HG02981 (cell line): ENCODE data around the gene P4HA3.

Source experiments
- ATAC-seq: cut with Tn5 transposase; IDR thresholded peaks from one replicate; pipeline ENCODE4 v1.9.1; 2021; ENCODE audit warnings: mild to moderate bottlenecking, moderate library complexity; ENCODE audit not compliant: unreplicated experiment

The P4HA3 gene

DNA sequence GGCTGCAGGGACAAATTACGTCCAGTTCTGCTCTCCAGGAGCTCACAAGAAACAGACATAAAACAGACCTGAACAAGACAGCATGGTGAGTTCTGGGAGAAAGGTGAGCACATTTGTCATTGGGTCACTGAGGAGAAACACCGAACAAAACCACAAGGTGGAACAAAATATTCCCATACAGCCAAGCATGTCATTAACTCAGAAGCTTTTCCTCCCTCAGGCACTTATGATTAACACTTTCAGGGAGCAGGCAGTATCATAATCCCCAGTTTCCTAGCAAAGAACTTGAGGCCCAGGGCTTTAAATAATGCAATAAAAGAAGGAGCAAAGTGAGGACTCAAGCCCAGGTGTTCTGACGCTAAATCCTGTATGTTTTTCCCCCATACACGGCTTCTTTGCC lies 43.0 kb downstream of the P4HA3 start:
- no peak for ATAC-seq

DNA sequence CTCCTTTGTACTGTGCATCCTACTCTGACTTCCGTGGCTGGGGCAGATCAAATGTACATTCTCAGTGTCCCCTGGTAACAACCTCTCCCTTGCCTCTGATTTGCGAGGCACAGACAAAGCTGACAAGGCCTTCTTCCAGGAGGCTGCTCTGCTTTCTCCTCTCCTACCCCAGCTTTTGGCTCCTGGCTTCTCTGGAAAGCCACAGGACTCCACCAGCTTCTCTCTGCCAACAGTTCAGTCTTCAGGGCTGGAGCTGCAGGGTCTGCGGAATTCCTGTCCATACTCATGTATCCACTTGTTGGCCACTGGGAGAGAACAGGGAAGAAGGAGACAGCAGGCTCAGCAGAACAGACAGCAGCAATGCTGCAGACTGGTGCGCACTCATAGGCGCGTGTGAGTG lies 44.4 kb downstream of the P4HA3 start:
- no peak for ATAC-seq

DNA sequence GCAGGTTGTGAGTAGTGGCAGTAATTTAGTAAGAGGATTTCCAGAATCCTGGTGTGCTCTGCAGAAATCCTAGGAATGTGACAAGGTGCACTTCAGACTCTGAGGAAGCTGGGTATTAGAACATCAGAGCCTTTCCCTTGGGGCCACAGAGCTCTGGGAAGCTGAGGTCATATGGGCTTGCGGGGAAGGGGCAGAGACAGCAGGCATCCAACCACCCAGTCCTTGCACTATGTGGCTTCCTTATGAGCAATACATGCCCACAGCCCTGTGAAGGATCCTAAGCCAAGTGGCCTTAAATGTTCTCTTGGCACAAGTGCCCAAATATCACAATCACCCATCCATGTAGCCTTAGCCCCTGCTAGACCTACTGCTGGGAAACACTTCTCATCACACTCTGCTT lies 46.2 kb downstream of the P4HA3 start:
- no peak for ATAC-seq

DNA sequence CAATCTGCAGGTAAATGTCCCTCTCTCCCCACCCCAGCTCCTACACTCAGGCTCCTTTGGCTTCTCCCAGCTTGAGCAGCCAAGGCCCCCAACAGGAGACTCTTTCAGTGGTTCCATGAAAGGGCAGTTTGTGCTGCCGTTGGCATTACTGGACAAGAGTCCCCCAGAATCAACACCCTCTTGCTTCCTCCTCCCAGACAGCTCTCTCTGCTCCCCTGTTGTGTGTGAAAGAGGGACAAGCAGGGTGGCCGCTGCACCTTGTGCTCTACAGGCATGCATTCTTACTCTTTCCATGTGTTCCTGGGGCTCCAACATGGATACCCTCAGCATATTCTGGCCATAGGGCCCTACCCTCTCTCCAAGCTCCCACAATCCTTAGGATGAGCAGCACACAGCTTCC lies 48.7 kb downstream of the P4HA3 start:
- no peak for ATAC-seq

DNA sequence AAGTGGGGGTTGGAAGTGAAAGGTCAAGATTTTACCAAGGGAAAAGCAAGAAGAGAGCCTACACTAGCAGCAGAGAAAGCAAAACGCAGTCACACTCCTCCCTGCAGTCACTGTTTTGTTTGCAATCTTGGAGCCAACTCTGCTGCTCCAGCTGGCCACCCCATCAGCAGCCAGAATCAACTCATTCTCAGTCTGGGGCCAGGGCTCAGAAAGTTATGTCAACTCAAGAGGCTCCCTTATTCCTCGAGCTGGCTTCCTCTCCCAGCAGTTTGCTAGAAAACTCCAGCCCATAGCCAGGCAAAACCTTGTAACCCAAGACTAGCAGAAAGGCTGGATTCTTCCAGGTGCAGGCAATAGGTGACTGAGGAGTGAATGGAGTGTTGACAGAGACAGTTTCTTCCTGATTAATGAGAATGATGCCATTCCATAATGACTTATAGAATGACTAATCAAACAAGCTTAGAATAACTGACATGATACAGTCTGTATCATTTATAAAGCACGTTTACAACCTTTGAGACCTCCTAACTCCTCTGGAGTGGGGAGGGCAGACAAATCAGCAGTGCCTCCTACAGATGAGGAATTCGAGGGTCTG lies 53.4 kb downstream of the P4HA3 start:
- no peak for ATAC-seq

DNA sequence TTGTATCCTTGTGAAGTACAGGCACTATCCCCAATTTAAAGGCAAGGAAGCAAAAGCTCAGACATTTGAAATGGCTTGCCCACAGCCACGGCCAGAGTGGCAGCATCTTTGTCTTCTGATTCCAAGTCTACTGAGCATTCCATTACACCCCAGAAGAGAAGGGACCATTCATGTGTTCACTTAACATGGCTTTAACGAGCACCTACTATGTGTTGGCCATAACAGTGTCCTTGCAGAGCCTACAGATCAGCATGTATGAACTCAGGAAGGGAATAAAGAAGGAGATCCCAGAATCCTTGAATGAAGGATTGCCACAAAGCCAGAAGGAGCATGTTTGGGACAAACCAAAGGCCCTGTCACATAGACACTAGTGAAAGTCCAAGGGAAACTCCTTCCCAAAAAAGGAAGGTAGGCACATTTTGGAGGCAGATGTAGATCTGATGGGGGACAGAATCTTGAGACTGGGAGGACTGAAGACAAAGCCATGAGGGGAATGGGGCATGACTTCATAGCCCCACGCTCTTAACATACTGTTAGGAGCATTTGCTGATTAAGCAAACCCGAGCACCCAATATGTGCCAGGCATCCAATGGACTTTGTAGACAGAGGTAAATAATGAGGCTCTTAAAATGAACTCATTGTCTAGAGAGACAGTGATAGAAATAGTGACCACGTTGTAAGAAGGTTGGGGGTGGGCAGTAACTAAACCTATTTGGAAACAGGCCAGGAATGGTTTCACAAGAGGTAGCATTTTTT lies 54.9 kb downstream of the P4HA3 start:
- no peak for ATAC-seq

DNA sequence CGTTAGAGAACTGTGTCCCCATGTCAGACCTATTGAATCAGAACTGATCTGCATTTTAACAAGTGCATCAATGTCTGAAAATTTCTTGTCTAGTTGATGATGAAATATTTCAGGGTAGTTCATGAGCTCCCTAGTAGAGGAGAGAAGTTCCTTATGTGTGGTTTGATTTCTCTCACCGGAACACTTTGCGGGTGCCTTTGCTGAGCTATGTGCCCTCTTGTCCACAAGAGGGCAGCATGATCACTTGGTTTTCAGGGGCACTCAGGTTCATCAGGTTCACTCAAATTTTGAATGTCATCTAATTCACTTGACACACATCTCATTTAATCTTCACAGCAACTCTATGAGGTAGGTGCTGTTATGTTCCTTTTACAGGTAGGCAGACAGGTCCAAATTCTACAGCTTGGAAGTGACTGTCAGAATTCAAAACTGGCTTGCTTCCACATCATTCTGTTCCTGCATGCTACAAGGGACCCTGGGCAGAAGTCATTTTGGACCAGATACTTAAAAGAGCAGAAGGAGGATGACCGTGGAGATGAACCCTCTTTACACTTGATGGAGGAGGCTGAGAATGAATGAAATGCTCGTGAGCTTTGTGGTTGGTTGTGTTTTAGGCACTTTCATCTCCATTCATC lies 55.6 kb downstream of the P4HA3 start:
- no peak for ATAC-seq

DNA sequence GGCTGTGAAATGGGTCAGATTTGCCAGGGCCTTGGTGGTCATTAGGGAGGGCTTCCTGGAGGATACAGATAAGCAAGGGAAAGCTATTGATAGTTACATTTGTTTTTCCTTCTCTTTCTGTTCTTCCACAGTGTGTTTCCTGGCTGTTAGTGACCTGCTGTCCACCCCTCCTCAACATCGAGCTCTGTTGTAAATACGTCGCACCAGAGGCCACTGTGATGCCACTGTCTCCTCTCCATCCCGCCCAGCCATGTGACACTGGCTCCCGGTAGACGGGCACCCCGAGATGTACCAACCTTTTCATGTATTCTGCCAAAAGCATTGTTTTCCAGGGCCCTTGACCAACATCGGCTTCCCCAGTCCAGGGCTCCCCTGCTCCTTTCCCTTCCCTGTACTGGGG lies 58.1 kb downstream of the P4HA3 start:
- ATAC-seq: no peak

DNA sequence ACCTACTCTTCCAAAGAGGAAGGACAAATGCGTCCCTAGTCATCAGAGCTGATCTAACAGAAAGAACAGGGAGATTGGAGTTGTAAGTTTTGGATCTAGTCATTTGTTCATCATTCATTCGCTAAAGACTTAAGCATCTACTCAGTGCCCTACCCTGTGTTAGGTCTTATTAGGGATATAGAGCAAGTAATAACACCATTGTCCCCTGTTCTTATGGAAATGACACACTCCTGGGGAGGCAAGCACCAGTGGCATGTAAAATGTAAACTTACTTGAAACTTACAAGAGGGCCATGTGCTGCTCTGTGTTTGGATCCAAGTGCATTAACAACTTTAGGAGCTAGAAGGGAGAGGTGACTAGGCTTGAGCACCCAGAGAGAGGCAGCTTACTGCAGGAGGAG lies 61.9 kb downstream of the P4HA3 start:
- ATAC-seq: no peak

DNA sequence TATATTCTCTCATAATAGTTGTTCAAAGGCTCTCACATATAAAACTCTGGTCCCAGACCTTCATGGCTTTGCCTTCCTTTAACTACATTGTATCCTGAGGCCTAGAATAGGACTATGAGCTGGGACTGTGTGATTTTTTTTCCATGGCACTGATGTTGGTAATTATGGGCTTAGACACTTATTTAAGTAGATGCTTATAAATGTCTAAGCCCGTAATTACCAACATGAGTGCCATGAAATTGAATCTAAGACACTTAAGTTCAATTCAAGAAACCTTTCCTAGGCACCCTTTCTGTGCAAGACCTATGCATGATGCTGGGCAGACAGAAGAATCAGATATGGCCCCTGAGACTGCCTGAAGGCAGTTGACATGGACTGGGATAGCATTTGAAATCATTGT lies 63.0 kb downstream of the P4HA3 start:
- no peak for ATAC-seq

DNA sequence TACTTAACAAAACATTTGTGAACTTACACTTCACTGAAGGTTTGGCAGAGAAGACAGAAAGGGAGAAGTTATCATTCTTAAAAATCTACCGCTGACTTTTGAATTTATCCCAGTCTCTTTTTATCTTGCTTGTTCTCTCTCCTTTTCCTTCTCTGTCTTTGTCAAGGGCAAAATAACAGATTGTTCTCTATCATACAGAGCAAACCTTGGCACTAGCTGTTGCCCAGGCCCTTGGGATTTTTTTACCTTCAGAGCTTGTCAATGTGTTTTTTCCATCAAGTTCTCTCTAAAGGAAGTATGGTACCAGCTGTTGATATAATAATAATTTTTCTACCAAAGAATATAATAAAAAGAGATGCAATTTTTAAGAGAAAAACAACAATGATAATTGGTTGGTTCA lies 73.2 kb downstream of the P4HA3 start:
- no peak for ATAC-seq

DNA sequence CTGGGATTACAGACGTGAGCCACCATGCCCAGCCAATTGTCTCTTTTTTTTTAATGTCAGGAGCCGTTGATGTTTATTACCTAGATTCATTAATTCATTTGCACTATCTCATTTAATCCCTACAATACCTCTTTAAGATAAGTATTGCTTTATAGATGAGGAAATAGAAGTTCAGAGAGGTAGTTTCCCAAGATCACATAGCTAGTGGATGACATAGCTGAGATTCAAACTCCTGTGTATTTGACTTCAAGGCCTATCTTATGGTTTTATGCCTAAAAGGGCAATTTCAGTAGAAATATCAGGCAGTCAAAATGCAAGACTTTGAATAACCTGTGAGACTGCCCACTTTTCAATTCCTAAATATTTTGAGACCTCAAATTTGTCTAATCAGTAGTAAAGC lies 73.9 kb downstream of the P4HA3 start:
- ATAC-seq: no peak

DNA sequence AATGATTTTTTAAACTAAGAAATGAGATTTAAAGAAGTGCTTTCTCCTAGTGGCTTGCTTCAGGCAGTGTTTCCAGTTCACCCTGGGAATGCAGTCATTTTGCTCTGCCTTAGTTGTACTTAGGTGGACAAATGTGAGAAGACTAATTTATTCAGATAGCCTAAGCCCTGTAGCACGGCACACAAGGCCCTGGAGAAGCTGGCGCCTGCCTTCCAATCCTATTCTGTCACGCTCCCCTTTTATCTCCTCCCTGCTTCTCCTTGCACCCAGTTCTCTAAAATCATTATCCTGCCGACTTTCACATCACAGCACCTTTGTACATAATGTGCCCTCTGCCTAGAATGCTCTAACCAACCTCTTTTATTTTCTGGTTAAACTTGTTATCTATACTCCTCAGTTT lies 76.3 kb downstream of the P4HA3 start:
- no peak for ATAC-seq

DNA sequence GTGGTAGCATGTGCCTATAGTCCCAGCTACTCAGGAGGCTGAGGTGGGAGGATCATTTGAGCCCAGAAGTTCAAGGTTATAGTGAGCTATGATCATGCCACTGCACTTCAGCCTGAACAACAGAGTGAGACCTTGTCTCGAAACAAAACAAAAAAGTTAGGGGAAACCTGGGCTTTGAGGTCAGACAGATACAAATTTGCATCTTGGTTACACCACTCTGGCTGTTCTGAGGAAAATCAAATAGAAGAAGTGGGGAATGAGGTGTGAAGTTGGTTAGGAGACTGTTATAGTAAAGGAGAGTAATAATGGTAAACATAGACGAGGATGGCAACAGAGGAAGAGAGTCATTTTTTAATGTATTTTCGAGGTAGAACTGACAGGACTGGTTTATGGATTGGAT lies 77.8 kb downstream of the P4HA3 start:
- no peak for ATAC-seq

DNA sequence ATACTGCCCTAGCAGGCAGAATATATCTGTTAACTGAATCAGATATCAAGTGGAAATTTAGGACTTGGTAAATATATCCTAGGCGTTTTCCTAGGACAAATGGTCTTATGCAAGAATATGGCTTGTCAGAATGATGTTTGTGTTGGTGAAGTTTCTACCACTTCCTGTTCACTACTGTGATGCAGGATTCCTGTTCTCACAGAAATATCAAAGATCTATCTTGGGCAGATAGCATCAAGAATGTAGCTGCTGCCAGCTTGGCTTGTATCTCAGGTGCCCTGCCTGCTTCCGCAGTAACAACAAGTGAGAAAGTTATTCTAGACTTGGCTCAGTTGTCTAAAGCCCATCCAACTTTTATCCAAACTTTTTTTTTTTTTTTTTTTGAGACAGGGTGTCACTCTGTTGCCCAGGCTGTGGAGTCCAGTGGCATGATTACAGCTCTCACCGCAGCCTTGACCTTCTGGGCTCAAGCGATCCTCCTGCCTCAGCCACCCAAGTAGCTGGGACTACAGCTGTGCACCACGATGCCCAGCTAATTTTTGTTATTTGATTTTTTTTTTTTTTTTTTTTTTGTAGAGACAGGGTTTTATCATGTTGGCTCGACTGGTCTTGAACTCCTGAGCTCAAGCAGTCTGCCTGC lies 79.0 kb downstream of the P4HA3 start:
- no peak for ATAC-seq

DNA sequence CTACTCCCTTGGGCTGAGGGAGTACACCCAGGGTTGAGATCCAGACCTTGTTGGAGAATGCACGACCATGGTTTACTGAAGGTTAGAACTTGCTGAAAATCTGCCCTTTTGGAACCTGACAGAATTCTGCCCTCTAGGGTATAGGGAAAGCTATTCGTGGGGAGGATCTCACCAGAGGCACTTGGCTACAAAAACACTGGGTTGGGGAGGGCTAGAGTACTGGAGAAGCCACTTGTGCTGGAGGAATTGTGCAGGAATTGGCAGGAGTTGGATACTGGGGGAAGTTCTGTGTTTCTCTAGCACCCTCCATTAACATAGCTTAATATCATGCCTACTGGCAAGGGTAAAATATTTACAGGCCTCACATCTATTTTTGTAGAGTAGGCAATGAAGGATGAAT lies 84.5 kb downstream of the P4HA3 start:
- ATAC-seq: no peak

DNA sequence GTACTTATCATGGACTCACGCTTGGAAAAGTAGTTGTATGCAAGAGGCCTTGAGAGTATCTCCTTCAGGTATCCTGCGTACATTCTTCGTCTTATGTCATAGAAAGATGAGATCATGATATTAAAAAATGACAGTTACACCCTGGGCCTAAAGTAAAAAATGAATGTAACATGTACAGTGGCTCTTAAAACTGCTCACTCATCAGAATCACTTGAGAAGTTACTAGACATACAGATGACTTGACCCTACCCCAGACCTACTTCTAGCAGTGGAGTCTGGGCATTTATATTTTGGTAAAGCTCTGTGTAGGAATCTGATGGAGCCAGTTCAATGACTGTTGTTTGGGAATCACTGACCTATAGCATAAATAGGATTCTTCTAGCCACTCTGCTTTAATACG lies 85.9 kb downstream of the P4HA3 start:
- no peak for ATAC-seq

DNA sequence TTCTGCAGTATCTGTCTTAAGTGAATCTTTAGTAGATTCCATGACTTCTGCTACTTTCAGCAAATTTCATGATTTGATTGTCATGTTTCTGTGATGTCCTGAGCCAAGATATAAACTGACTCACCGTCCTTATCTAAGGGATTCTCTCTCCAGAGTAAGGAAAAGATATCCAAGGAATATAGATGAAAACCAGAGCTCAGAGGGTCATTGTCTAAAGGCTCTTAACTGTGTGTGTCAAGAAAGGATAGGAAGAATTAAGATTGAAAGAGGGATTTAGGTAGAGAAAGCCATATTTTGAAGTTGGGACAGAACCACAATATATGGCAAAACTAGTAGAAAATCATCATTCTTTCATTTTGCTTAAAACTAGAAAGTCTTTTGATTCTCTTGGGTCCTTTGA lies 89.6 kb downstream of the P4HA3 start:
- no peak for ATAC-seq

DNA sequence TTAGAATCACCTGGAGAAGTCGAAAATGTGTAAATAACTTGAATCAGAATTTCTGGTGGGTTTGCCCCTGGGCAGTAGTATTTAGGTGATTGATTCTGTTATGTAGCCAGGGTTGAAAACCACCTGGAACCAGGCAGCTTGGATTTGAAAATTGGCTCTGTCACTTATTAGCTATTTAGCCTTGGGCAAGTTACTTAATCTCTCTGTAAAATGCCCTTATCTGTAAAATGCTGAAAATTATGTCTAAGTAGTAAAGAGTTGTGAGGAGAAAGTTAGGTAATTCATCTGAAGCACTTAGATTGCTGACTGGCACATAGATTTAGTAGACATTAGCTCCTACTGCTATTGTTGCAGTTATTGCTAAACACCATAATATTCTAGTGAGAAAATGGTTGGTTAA lies 91.1 kb downstream of the P4HA3 start:
- ATAC-seq: no peak
